Omental fat pad (tissue), 4 donors: ENCODE measurements around the gene DENND2A. TPM values are rescaled to one million over a fixed set of nuclear protein-coding genes. Genes with fewer than 3 reads are reported as not detected.

Experiments used
- ATAC-seq: fragments of 150-250 bp; one replicate; pipeline ENCODE4 v1.9.1; 2016; ENCODE audit warnings: mild to moderate bottlenecking, moderate library complexity; ENCODE audit not compliant: low FRiP score
- DNase-seq: peaks from one replicate; pipeline ENCODE4 v3.0.0-alpha.2; 2019; ENCODE audit warnings: low spot score
- CTCF ChIP-seq, 3 donors: fragments of 450-650 bp; IDR thresholded peaks; one replicate each; pipeline ENCODE4 v1.5.1; 2016 to 2017; ENCODE audit warnings: antibody characterized with exemption in 3 of 3, mild to moderate bottlenecking in 3 of 3, moderate library complexity in 2 of 3
- total RNA-seq, 4 donors: library from RNA; depleted of rRNA; stranded (reverse); fragments of >200 nt; gene quantifications; one replicate each; pipeline ENCODE4 v1.1.0, GENCODE V29; 2016

Gene DENND2A
- total RNA-seq, 4 donors from 2014 or later = 6.7 to 34.7 (median 15.7) TPM

- DNase-seq = no peak
- TF ChIP-seq CTCF (IDR thresholded peaks at IDR 0.05) = no peak
- no peak for ATAC-seq
Measured at GRCh38 chr7:140497241-140497769, 143.3 kb downstream of the DENND2A start.

- TF ChIP-seq CTCF (IDR thresholded peaks at IDR 0.05) = no peak
- ATAC-seq (no peak), DNase-seq (no peak)
Measured at GRCh38 chr7:140495514-140496097, 145.0 kb downstream of the DENND2A start.

- no peak for DNase-seq
- no peak for ATAC-seq
- no peak for TF ChIP-seq CTCF (IDR thresholded peaks at IDR 0.05)
Measured at GRCh38 chr7:140494867-140495266, 145.7 kb downstream of the DENND2A start.

- ATAC-seq (no peak), DNase-seq (no peak)
- TF ChIP-seq CTCF (IDR thresholded peaks at IDR 0.05) = no peak
Measured at GRCh38 chr7:140489026-140489359, 151.6 kb downstream of the DENND2A start.

GRCh38 chr7:140485500-140486265 is 154.9 kb downstream of the DENND2A start:
- TF ChIP-seq CTCF (IDR thresholded peaks at IDR 0.05) = no peak
- DNase-seq = no peak
- no peak for ATAC-seq

GRCh38 chr7:140484951-140485499 is 155.6 kb downstream of the DENND2A start:
- ATAC-seq = no peak
- DNase-seq = no peak
- TF ChIP-seq CTCF (IDR thresholded peaks at IDR 0.05) = no peak
